ENCODE results near the gene GLB1L3.
"Not testable (repeated sequence)": the region's sequence is repeated elsewhere in the genome, so short reads cannot be mapped to it uniquely, and the experiment has no call there.

GLB1L3 gene

GRCh38 chr11:134312807-134313206 is 36.6 kb downstream of the GLB1L3 start:
- no peak overlapping the region for H3K27ac ChIP-seq (ENCODE audit: low read length)
- H3K4me3 ChIP-seq (ENCODE audit: low read length): no peak overlapping the region
- H3K4me1 ChIP-seq (ENCODE audit: control insufficient read depth, insufficient read depth, low read length): peaks cover 2% of the 10 kb centered on the region
- peaks cover 3% of the 10 kb centered on the region; the same call in 1 of the 2 replicates for H3K36me3 ChIP-seq (ENCODE audit: control insufficient read depth, insufficient read depth, low read length)
- H3K9me3 ChIP-seq (ENCODE audit: control insufficient read depth, insufficient read depth, low read length): no peaks in the 10 kb centered on the region
- no peak for DNase-seq (ENCODE audit: low read depth, low spot score)
- WGBS (ENCODE audit: insufficient coverage, insufficient read length): no CpG with 5 or more reads among the region's 5 CpGs
- no peaks in the 10 kb centered on the region for H3K27me3 ChIP-seq (ENCODE audit: control insufficient read depth, insufficient read depth, low read length)

- WGBS (ENCODE audit: insufficient coverage, insufficient read length): no CpG with 5 or more reads among the region's 10 CpGs
- no peak overlapping the region for H3K4me3 ChIP-seq (ENCODE audit: low read length)
- H3K27ac ChIP-seq (ENCODE audit: low read length): no peak overlapping the region
- no peaks in the 10 kb centered on the region for H3K27me3 ChIP-seq (ENCODE audit: control insufficient read depth, insufficient read depth, low read length)
- H3K9me3 ChIP-seq (ENCODE audit: control insufficient read depth, insufficient read depth, low read length): no peaks in the 10 kb centered on the region
- H3K4me1 ChIP-seq (ENCODE audit: control insufficient read depth, insufficient read depth, low read length): peaks cover 2% of the 10 kb centered on the region
- DNase-seq (ENCODE audit: low read depth, low spot score): no peak
- peaks cover 2% of the 10 kb centered on the region; the same call in 1 of the 2 replicates for H3K36me3 ChIP-seq (ENCODE audit: control insufficient read depth, insufficient read depth, low read length)
Observed at GRCh38 chr11:134313379-134313778, 37.2 kb downstream of the GLB1L3 start.

- no CpG with 5 or more reads among the region's 9 CpGs for WGBS (ENCODE audit: insufficient coverage, insufficient read length)
- Histone ChIP-seq H3K36me3 (ENCODE audit: control insufficient read depth, insufficient read depth, low read length) (no peaks in the 10 kb centered on the region; the same call in 1 of the 2 replicates), H3K4me3 (ENCODE audit: low read length) (no peak overlapping the region), H3K9me3 (ENCODE audit: control insufficient read depth, insufficient read depth, low read length) (no peaks in the 10 kb centered on the region), H3K27ac (ENCODE audit: low read length) (no peak overlapping the region), H3K4me1 (ENCODE audit: control insufficient read depth, insufficient read depth, low read length) (peaks cover 2% of the 10 kb centered on the region), H3K27me3 (ENCODE audit: control insufficient read depth, insufficient read depth, low read length) (no peaks in the 10 kb centered on the region)
- no peak for DNase-seq (ENCODE audit: low read depth, low spot score)
Observed at GRCh38 chr11:134313821-134314607, 37.8 kb downstream of the GLB1L3 start.

DNA sequence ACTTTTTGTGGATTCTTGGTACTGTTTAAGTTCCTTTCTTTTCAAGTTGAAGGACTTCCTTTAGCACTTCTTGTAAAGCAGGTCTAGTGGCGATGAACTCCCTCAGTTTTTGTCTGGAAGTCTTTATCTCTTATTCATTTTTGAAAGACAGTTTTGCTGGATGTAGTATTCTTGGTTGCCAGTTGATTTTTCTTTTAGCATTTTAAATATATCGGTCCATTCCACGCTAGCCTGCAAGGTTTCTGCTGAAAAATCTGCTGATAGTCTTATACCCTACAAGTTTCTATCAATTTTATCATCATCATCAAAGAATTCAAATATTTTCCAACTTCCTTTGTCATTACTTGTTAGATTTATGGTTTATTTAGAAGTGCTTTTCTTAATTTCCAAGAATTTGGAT is 40.9 kb downstream of the GLB1L3 start:
- Histone ChIP-seq H3K9me3 (ENCODE audit: control insufficient read depth, insufficient read depth, low read length) (no peaks in the 10 kb centered on the region), H3K36me3 (ENCODE audit: control insufficient read depth, insufficient read depth, low read length) (no peaks in the 10 kb centered on the region; the same call in 1 of the 2 replicates), H3K4me1 (ENCODE audit: control insufficient read depth, insufficient read depth, low read length) (peaks cover 2% of the 10 kb centered on the region), H3K27me3 (ENCODE audit: control insufficient read depth, insufficient read depth, low read length) (no peaks in the 10 kb centered on the region), H3K4me3 (ENCODE audit: low read length) (no peak overlapping the region), H3K27ac (ENCODE audit: low read length) (no peak overlapping the region)
- no CpG with 5 or more reads among the region's 3 CpGs for WGBS (ENCODE audit: insufficient coverage, insufficient read length)
- no peak for DNase-seq (ENCODE audit: low read depth, low spot score)

DNA sequence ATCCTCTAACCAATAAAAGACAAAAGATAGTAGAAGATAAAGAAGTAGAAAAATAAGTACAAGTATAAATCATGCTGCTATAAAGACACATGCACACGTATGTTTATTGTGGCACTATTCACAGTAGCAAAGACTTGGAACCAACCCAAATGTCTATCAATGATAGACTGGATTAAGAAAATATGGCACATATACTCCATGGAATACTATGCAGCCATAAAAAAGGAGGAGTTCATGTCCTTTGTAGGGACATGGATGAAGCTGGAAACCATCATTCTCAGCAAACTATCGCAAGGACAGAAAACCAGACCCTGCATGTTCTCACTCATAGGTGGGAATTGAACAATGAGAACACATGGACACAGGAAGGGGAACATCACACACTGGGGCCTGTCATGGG is 45.2 kb downstream of the GLB1L3 start:
- H3K4me3 ChIP-seq (ENCODE audit: low read length); DNase-seq (ENCODE audit: low read depth, low spot score); H3K36me3 ChIP-seq (ENCODE audit: control insufficient read depth, insufficient read depth, low read length); H3K27ac ChIP-seq (ENCODE audit: low read length); H3K27me3 ChIP-seq (ENCODE audit: control insufficient read depth, insufficient read depth, low read length); H3K9me3 ChIP-seq (ENCODE audit: control insufficient read depth, insufficient read depth, low read length); H3K4me1 ChIP-seq (ENCODE audit: control insufficient read depth, insufficient read depth, low read length): not testable (repeated sequence)
- no CpG with 5 or more reads among the region's 2 CpGs for WGBS (ENCODE audit: insufficient coverage, insufficient read length)

DNA sequence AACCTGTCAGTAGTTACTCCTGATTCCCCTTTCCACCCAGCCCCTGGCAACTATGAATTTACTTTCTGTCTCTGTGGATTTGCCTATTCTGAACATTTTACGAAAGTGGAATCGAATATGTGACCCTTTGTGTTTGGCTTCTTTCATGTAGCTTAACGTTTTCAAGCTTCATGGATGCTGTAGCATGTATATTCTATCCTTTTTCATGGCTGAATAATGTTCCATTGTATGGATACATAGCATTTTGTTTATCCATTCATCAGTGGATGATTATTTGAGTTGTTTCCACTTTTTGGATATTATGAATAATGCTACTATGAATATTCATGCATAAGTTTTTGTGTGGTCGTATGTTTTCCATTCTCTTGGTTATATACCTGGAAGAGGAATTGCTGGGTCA is 46.4 kb downstream of the GLB1L3 start:
- no peaks in the 10 kb centered on the region for H3K27me3 ChIP-seq (ENCODE audit: control insufficient read depth, insufficient read depth, low read length)
- no peak overlapping the region for H3K27ac ChIP-seq (ENCODE audit: low read length)
- no peak for DNase-seq (ENCODE audit: low read depth, low spot score)
- no peaks in the 10 kb centered on the region; the same call in 1 of the 2 replicates for H3K36me3 ChIP-seq (ENCODE audit: control insufficient read depth, insufficient read depth, low read length)
- WGBS (ENCODE audit: insufficient coverage, insufficient read length): no CpG with 5 or more reads among the region's 4 CpGs
- no peaks in the 10 kb centered on the region for H3K9me3 ChIP-seq (ENCODE audit: control insufficient read depth, insufficient read depth, low read length)
- no peaks in the 10 kb centered on the region for H3K4me1 ChIP-seq (ENCODE audit: control insufficient read depth, insufficient read depth, low read length)
- H3K4me3 ChIP-seq (ENCODE audit: low read length): no peak overlapping the region

DNA sequence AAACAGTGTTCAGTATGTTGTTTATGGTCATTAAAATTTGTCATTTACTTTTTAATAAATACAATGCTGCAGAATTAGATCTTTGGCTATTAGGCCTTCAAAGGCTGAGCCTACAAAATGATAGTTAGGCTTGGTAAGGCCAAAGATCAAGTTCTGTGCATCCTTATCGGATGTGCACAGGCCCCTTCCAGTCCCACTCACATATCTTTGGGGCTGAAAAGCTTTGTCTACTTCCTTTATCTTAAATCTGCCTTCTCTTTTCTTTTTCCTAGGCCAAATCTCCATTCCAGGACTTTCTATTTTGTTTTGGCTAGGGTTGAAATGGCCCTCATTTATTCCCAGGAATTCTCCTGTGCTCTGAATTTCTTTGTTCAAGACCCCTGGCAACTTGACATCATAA is 52.3 kb downstream of the GLB1L3 start:
- Histone ChIP-seq H3K4me1 (ENCODE audit: control insufficient read depth, insufficient read depth, low read length) (no peaks in the 10 kb centered on the region), H3K4me3 (ENCODE audit: low read length) (no peak overlapping the region), H3K27me3 (ENCODE audit: control insufficient read depth, insufficient read depth, low read length) (no peaks in the 10 kb centered on the region; the same call in 1 of the 2 replicates), H3K27ac (ENCODE audit: low read length) (no peak overlapping the region), H3K36me3 (ENCODE audit: control insufficient read depth, insufficient read depth, low read length) (no peaks in the 10 kb centered on the region), H3K9me3 (ENCODE audit: control insufficient read depth, insufficient read depth, low read length) (no peaks in the 10 kb centered on the region)
- WGBS (ENCODE audit: insufficient coverage, insufficient read length): no CpG with 5 or more reads among the region's 1 CpG
- DNase-seq (ENCODE audit: low read depth, low spot score): no peak

GRCh38 chr11:134330611-134331353 is 54.6 kb downstream of the GLB1L3 start:
- no peak overlapping the region for H3K4me3 ChIP-seq (ENCODE audit: low read length)

DNA sequence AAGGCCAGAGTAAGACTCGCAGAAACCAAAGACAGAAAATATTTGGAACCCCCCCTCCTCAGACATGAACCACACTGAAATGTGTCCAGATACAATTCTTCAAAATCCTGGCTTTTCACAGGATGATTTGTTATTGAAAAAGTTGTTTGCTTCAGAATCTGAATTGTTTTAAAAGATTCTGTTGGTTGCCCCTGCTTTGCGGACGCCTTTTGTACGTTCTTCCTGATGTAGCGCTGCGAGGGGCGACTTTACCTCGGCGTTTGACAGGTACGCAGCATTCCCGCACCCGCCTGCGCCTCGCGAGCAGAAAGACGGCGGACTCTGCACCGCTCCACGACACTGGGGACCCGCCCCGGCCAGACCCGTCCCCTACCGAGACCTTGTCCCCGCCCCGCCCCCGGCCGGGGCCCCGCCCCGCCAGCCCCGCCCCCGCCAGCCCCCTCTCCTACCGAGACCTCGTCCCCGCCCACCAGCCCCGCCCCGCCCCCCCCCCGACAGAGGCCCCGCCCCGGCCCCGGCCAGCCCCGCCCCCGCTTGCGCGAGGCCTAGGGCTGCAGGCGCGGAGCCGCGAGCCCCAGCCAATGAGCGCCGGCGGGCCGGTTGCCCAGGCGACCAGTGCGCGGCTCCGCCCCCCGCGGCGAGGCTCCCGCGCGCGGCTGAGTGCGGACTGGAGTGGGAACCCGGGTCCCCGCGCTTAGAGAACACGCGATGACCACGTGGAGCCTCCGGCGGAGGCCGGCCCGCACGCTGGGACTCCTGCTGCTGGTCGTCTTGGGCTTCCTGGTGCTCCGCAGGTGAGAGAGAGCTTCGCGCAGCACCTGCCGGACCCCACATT is 55.4 kb downstream of the GLB1L3 start, which contains the start of gene GLB1L2:
GLB1L2 (plus strand) TSS at position 635 of the 835 bp plus-strand sequence; CDS start at position 709, 74 bp downstream.
- Histone ChIP-seq H3K27ac (ENCODE audit: low read length) (no peak within 1 kb of the TSS), H3K4me1 (ENCODE audit: control insufficient read depth, insufficient read depth, low read length) (no peaks in the 10 kb centered on the region), H3K9me3 (ENCODE audit: control insufficient read depth, insufficient read depth, low read length) (no peaks in the 10 kb centered on the region), H3K36me3 (ENCODE audit: control insufficient read depth, insufficient read depth, low read length) (no peaks in the 10 kb centered on the region), H3K27me3 (ENCODE audit: control insufficient read depth, insufficient read depth, low read length) (no peaks in the 10 kb centered on the region; the same call in 1 of the 2 replicates), H3K4me3 (ENCODE audit: low read length) (peak within 1 kb of the TSS; percentile 58; the same call in 1 of the 2 replicates)
- no peak for DNase-seq (ENCODE audit: low read depth, low spot score)
- no CpG with 5 or more reads among the region's 80 CpGs for WGBS (ENCODE audit: insufficient coverage, insufficient read length)

More at GRCh38 chr11:134330611-134331353, 54.6 kb downstream of the GLB1L3 start:
- Histone ChIP-seq H3K27me3 (ENCODE audit: control insufficient read depth, insufficient read depth, low read length) (no peaks in the 10 kb centered on the region; the same call in 1 of the 2 replicates), H3K9me3 (ENCODE audit: control insufficient read depth, insufficient read depth, low read length) (no peaks in the 10 kb centered on the region), H3K4me1 (ENCODE audit: control insufficient read depth, insufficient read depth, low read length) (no peaks in the 10 kb centered on the region), H3K36me3 (ENCODE audit: control insufficient read depth, insufficient read depth, low read length) (no peaks in the 10 kb centered on the region), H3K27ac (ENCODE audit: low read length) (no peak overlapping the region)
- DNase-seq (ENCODE audit: low read depth, low spot score): no peak
- WGBS (ENCODE audit: insufficient coverage, insufficient read length): no CpG with 5 or more reads among the region's 22 CpGs

- H3K27me3 ChIP-seq (ENCODE audit: control insufficient read depth, insufficient read depth, low read length): no peaks in the 10 kb centered on the region; the same call in 1 of the 2 replicates
- no peaks in the 10 kb centered on the region for H3K4me1 ChIP-seq (ENCODE audit: control insufficient read depth, insufficient read depth, low read length)
- no CpG with 5 or more reads among the region's 40 CpGs for WGBS (ENCODE audit: insufficient coverage, insufficient read length)
- no peaks in the 10 kb centered on the region for H3K36me3 ChIP-seq (ENCODE audit: control insufficient read depth, insufficient read depth, low read length)
- no peaks in the 10 kb centered on the region for H3K9me3 ChIP-seq (ENCODE audit: control insufficient read depth, insufficient read depth, low read length)
- peak overlapping the region; percentile 58; the same call in 1 of the 2 replicates for H3K4me3 ChIP-seq (ENCODE audit: low read length)
- no peak for DNase-seq (ENCODE audit: low read depth, low spot score)
- no peak overlapping the region for H3K27ac ChIP-seq (ENCODE audit: low read length)
Observed at GRCh38 chr11:134332189-134332631, 56.0 kb downstream of the GLB1L3 start.

Data from iPS DF 6.9 (cell line).